GM19372 (cell line): Measurements from ENCODE around the gene SMURF2.
"Not testable (repeated sequence)": the region's sequence is repeated elsewhere in the genome, so short reads cannot be mapped to it uniquely, and the experiment has no call there.

Experiments
- ATAC-seq: cut with Tn5 transposase; IDR thresholded peaks from one replicate; pipeline ENCODE4 v1.9.1; 2021; ENCODE audit warnings: mild to moderate bottlenecking, low read depth, moderate library complexity; ENCODE audit not compliant: unreplicated experiment

The SMURF2 gene

GRCh38 chr17:64599827-64600226, 62.3 kb downstream of the SMURF2 start:
- no peak for ATAC-seq

- peak; percentile 78 for ATAC-seq
Measured at GRCh38 chr17:64599187-64599676, 62.9 kb downstream of the SMURF2 start.

DNA sequence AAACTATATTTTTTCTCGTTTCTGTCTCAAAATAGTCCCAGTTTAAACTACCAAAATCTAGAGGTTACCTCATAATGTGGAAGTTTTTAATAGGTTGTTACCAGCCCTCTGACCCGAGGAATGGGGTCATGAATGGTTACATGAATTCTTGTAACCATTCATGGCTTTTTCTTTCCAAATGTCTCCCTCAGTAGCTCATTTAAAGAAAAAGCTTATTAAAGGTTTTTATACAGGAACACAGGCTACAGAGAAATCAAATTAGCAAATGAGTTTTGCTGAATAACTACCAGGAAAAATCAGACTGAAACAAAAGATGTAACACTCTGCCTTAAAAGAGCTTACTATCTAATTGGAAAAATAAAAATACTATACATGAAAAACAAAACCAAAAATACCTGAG, 63.4 kb downstream of the SMURF2 start:
- ATAC-seq, result no peak

DNA sequence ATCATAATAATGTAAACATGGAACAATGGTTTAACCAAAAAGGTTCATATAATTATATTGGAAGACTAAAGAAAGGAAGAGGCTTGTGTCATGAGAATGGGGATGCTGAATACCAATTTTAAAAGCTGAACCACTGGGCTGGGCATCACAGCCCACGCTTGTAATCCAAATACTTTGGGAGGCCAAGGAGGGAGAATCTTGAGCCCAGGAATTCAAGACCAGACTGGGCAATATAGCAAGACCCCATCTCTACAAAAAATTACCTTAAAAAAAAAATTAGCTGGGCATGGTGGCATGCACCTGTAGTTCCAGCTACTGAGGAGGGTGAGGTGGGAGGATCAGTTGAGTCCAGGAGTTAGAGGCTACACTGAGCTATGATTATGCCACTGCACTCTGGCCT, 65.1 kb downstream of the SMURF2 start:
- no peak for ATAC-seq

DNA sequence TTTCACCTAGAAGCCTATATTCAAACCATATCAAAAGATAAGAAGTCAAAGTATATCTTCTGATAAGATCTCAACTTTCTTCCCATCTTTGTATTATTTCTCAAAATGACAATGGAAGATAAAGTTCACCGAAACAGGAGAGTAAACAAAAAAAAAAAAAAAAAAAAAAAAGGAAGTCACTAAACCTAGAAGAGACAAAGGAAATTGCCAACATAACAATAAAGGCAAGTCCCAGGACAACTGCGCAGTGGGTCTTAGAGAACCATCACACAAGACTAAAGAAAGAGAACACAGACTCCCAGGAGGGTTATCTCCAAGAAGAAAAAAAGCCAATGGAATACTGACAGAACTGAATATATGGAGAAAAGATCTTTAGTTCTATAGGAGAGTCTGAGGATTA, 65.7 kb downstream of the SMURF2 start:
- no peak for ATAC-seq

GRCh38 chr17:64591944-64592343, 70.2 kb downstream of the SMURF2 start:
- ATAC-seq, result no peak

DNA sequence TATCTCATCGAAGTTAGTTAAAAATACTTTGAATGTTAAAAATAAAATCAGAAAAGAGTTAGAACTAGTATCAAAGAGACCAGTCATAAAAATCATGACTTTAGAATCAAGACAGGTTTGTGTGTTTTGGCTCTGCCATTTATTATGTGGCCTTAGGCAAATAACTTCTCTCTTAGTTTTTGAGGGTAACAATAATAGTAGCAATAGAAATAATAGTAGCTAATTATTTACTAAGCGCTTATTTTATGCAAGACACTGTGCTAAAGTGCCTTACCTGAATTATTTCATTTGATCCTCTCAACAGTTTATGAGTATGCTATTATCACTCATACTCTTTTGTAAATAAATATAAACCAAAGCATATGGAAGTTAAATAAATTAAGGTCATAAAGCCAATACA, 77.0 kb downstream of the SMURF2 start:
- no peak for ATAC-seq

DNA sequence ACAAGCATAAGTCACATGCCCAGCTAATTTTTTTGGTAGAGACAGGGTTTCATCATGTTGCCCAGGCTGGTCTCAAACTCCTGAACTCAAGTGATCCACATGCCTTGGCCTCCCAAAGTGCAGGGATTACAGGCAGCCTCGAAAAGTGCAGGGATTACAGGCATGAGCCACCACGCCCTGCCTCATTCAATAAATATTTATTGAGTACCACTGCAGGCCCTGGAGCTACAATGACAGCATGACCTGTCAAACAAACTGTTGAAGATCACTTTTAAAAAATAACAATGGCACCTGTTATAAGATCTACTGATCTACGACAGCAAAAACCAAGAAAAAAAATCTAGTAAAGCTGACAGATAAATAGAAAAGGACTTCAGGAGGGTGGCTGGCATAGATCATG, 79.1 kb downstream of the SMURF2 start:
- ATAC-seq, result no peak

- no peak for ATAC-seq
Measured at GRCh38 chr17:64580384-64581315, 81.5 kb downstream of the SMURF2 start.

GRCh38 chr17:64579917-64580316, 82.2 kb downstream of the SMURF2 start:
- no peak for ATAC-seq

DNA sequence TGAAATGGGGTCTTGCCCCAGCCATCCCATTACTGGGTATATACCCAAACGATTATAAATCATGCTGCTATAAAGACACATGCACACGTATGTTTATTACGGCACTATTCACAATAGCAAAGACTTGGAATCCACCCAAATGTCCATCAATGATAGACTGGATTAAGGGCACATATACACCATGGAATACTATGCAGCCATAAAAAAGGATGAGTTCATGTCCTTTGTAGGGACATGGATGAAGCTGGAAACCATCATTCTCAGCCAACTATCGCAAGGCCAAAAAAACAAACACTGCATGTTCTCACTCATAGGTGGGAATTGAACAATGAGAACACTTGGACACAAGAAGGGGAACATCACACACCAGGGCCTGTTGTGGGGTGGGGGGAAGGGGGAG, 85.1 kb downstream of the SMURF2 start:
- ATAC-seq, result not testable (repeated sequence)

DNA sequence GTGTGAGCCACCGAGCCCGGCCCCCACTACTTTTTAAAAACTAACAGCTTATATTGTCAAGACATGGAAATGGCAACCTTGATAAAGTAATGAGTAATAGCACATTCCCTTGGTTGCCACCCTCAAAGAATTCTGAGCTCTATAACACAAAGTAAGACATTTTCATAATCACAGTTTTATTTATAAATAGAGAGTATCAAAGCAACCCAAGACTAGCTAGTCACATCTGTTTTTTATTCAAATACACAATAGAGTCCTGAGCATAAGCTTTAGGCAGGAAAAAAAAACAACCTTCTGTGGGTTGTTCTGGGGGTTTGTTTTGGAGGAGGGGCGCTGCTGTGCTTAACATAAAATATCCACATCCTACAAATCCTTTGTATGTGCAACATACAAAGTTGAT, 86.7 kb downstream of the SMURF2 start:
- ATAC-seq, result no peak

DNA sequence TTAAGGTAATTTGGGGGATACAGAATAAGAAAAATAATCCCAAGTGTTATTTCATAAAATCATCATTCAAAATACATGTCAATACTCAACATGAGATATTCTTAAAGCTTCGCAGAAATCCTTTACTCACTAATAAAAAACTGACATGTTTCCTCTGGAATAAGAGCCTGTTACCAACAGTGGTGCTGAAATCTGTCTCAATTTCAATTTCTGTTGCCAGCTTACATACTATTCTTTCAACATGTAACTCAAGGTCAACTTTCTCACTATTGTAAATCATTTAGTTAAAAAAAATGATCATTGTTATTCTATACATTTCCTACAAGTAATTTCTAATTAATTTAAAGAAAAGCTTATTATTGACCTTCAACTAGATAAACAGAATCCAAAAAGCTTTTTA, 87.5 kb downstream of the SMURF2 start:
- ATAC-seq, result no peak

DNA sequence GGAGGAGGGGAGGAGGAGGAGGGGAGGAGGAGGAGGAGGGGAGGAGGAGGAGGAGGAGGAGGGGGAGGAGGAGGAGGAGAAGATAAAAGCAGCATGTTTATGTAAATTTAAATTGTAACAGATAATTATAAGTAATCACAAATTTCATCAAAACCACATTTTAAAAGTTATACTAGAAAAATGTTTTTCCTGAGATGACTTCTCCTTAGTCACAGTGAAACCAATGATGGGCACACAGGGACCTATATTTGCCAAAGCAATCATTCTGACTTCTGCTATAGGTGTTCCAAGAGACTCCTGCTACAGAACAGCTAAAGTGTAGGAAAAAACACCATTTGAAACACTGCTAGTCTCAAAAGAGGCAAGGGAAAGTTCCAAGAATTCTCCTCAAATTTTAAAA, 88.9 kb downstream of the SMURF2 start:
- no peak for ATAC-seq

DNA sequence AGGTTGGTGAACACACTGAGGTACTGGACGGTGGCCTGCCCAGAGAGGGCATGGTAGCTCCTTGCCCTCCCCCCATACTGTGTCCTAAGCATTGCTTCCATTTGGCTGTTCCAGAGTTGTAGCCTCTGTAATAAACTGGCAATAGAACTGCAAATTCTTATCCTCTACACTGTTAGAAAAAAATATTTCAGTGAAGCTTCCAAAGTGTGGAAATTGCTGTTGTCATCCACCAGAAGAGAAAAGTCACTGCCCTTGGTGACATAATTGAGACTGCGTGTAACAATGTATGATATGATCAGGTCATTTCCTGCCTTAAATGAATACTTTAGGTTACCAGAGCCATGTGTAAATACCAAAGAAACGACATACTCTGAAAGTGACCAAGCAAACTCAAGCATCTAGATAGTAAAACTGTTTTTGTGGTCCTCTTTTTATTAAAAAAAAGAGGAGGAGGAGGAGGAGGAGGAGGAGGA, 89.4 kb downstream of the SMURF2 start:
- no peak for ATAC-seq

GRCh38 chr17:64571746-64572145, 90.4 kb downstream of the SMURF2 start:
- ATAC-seq, result no peak

- ATAC-seq, result no peak
Measured at GRCh38 chr17:64565563-64565962, 96.5 kb downstream of the SMURF2 start.

- no peak for ATAC-seq
Measured at GRCh38 chr17:64564098-64564497, 98.0 kb downstream of the SMURF2 start.

- no peak for ATAC-seq
Measured at GRCh38 chr17:64555281-64555680, 106.8 kb downstream of the SMURF2 start.

- ATAC-seq, result no peak
Measured at GRCh38 chr17:64554028-64554637, 108.0 kb downstream of the SMURF2 start.

DNA sequence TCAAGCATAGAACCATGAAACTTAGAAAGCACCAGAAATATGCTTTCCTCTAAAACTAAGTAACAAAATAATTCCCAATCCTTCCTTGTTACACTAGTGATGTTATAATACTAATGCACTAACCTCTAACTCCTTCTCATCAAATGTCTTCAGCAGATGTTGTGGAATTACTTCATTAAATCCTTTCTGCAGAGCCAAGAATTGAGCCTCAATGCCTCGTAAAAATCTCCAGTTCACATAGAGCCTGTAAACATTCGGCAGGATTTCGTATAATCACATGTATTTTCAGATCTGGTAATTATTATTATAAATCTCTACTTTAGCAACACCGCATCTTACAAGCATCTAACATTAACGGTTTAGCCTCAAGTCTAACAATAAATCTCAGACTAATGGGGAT, 110.6 kb downstream of the SMURF2 start:
- no peak for ATAC-seq

DNA sequence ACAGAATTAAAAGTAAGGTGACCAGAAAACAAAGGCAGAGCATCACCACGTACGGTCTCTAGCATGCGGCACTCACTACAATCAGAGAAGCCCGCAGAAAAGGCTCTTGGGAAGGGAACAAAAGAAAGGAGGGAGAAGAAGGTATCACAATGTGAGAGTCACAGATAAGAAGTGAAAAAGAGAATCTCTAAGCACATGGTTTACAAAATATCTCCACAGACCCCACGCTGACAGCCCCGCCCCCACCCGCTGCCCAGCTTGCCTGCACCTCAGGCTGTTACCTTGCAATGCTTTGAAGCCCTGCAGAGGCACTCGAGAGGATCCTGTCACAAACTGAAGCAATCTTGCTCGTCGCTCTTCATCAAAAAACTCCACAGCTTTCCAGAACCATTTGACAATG, 114.8 kb downstream of the SMURF2 start:
- ATAC-seq, result no peak
